Measurements from ENCODE around the gene ACADVL. TPM values are rescaled to one million over a fixed set of nuclear protein-coding genes. Genes with fewer than 3 reads are reported as not detected.

The ACADVL gene
- total RNA-seq, 2 donors from 2014 or later: 651 to 710 TPM

GRCh38 chr17:7251661-7252175, 32.0 kb downstream of the ACADVL start, which contains the start of gene CTDNEP1:
CTDNEP1 (minus strand) TSS chr17:7251734; CDS start chr17:7251296, 438 bp downstream.
- H3K36me3 Mint-ChIP-seq: peaks cover 20% of the 10 kb centered on the region

GRCh38 chr17:7252176-7253043, 32.7 kb downstream of the ACADVL start, which contains the start of gene ELP5:
ELP5 (plus strand) TSS chr17:7252215; CDS start chr17:7252551, 336 bp downstream.
- Mint-ChIP-seq H3K4me3 (peak within 1 kb of the TSS; percentile 94), H3K36me3 (peaks cover 19% of the 10 kb centered on the region), H3K9me3 (no peaks in the 10 kb centered on the region), H3K27me3 (no peaks in the 10 kb centered on the region), H3K27ac (peak within 1 kb of the TSS; percentile 86 to 97), H3K4me1 (ENCODE audit: low read depth in 2 of 2) (peaks cover 41 to 46% of the 10 kb centered on the region in 2 donors)
- peak; percentile 93 for DNase-seq (ENCODE audit: low spot score)
- ATAC-seq: peak; percentile 79 to 80

More at GRCh38 chr17:7251661-7252175, 32.0 kb downstream of the ACADVL start, which contains the start of gene CTDNEP1:
- Mint-ChIP-seq H3K4me1 (ENCODE audit: low read depth in 2 of 2) (peaks cover 41 to 47% of the 10 kb centered on the region in 2 donors), H3K9me3 (no peaks in the 10 kb centered on the region), H3K27ac (peak within 1 kb of the TSS; percentile 86 to 97), H3K27me3 (no peaks in the 10 kb centered on the region), H3K4me3 (peak within 1 kb of the TSS; percentile 94)
- DNase-seq (ENCODE audit: low spot score) (peak; percentile 99), ATAC-seq (peak; percentile 95 to 97)

- DNase-seq (ENCODE audit: low spot score) (no peak), ATAC-seq (no peak)
- Mint-ChIP-seq H3K4me1 (ENCODE audit: low read depth in 2 of 2) (peaks cover 41 to 46% of the 10 kb centered on the region in 2 donors), H3K4me3 (peak overlapping the region; percentile 94), H3K27me3 (no peaks in the 10 kb centered on the region), H3K36me3 (peaks cover 19% of the 10 kb centered on the region), H3K27ac (peak overlapping the region; percentile 86 to 97), H3K9me3 (no peaks in the 10 kb centered on the region)
These were observed 33.3 kb downstream of the ACADVL start for GRCh38 chr17:7253082-7253481.

GRCh38 chr17:7254511-7254910, 34.8 kb downstream of the ACADVL start:
- Mint-ChIP-seq H3K27ac (peak overlapping the region in 1 of 2 donors; percentile 49), H3K4me1 (ENCODE audit: low read depth in 2 of 2) (peaks cover 37 to 38% of the 10 kb centered on the region in 2 donors), H3K27me3 (no peaks in the 10 kb centered on the region), H3K4me3 (no peak overlapping the region), H3K9me3 (no peaks in the 10 kb centered on the region), H3K36me3 (peaks cover 19% of the 10 kb centered on the region)
- DNase-seq (ENCODE audit: low spot score) (no peak), ATAC-seq (no peak)

GRCh38 chr17:7256766-7257456, 37.2 kb downstream of the ACADVL start:
- Mint-ChIP-seq H3K27me3 (no peaks in the 10 kb centered on the region), H3K27ac (no peak overlapping the region), H3K4me3 (no peak overlapping the region), H3K9me3 (no peaks in the 10 kb centered on the region), H3K36me3 (peaks cover 19% of the 10 kb centered on the region), H3K4me1 (ENCODE audit: low read depth in 2 of 2) (peaks cover 23 to 28% of the 10 kb centered on the region in 2 donors)
- no peak for DNase-seq (ENCODE audit: low spot score)
- ATAC-seq: no peak

GRCh38 chr17:7258731-7259554, 39.2 kb downstream of the ACADVL start:
- Mint-ChIP-seq H3K36me3 (peaks cover 12% of the 10 kb centered on the region), H3K4me1 (ENCODE audit: low read depth in 2 of 2) (peaks cover 21 to 24% of the 10 kb centered on the region in 2 donors), H3K27me3 (peaks cover 12 to 14% of the 10 kb centered on the region in 2 donors), H3K4me3 (no peak overlapping the region), H3K9me3 (no peaks in the 10 kb centered on the region), H3K27ac (no peak overlapping the region)
- DNase-seq (ENCODE audit: low spot score) (no peak), ATAC-seq (no peak)

GRCh38 chr17:7259555-7259889, 39.8 kb downstream of the ACADVL start:
- Mint-ChIP-seq H3K36me3 (peaks cover 11% of the 10 kb centered on the region), H3K9me3 (no peaks in the 10 kb centered on the region), H3K4me3 (no peak overlapping the region), H3K27me3 (peaks cover 14 to 18% of the 10 kb centered on the region in 2 donors), H3K27ac (no peak overlapping the region), H3K4me1 (ENCODE audit: low read depth in 2 of 2) (peaks cover 21 to 24% of the 10 kb centered on the region in 2 donors)
- DNase-seq (ENCODE audit: low spot score) (no peak), ATAC-seq (no peak)

- ATAC-seq: no peak
- peaks cover 14 to 18% of the 10 kb centered on the region in 2 donors for H3K27me3 Mint-ChIP-seq
- peaks cover 6% of the 10 kb centered on the region for H3K36me3 Mint-ChIP-seq
- peaks cover 17 to 24% of the 10 kb centered on the region in 2 donors for H3K4me1 Mint-ChIP-seq (ENCODE audit: low read depth in 2 of 2)
- H3K27ac Mint-ChIP-seq: no peak overlapping the region
- no peak for DNase-seq (ENCODE audit: low spot score)
- no peaks in the 10 kb centered on the region for H3K9me3 Mint-ChIP-seq
- H3K4me3 Mint-ChIP-seq: no peak overlapping the region
These were observed 40.4 kb downstream of the ACADVL start for GRCh38 chr17:7260151-7260550.

- Mint-ChIP-seq H3K36me3 (peaks cover 6% of the 10 kb centered on the region), H3K4me1 (ENCODE audit: low read depth in 2 of 2) (peaks cover 17 to 24% of the 10 kb centered on the region in 2 donors), H3K27me3 (peaks cover 14 to 18% of the 10 kb centered on the region in 2 donors), H3K4me3 (peak overlapping the region; percentile 42), H3K27ac (no peak overlapping the region), H3K9me3 (no peaks in the 10 kb centered on the region)
- DNase-seq (ENCODE audit: low spot score) (no peak), ATAC-seq (peak; percentile 76 to 78)
These were observed 41.1 kb downstream of the ACADVL start for GRCh38 chr17:7260651-7261378.

GRCh38 chr17:7261379-7262191, 41.8 kb downstream of the ACADVL start:
- DNase-seq (ENCODE audit: low spot score) (no peak), ATAC-seq (peak; percentile 62 to 70)
- Mint-ChIP-seq H3K9me3 (no peaks in the 10 kb centered on the region), H3K4me1 (ENCODE audit: low read depth in 2 of 2) (peaks cover 17 to 24% of the 10 kb centered on the region in 2 donors), H3K27ac (no peak overlapping the region), H3K4me3 (peak overlapping the region; percentile 49), H3K36me3 (peaks cover 1% of the 10 kb centered on the region), H3K27me3 (peaks cover 17 to 20% of the 10 kb centered on the region in 2 donors)

- no peaks in the 10 kb centered on the region for H3K36me3 Mint-ChIP-seq
- peak within 1 kb of the TSS in 1 of 2 donors; percentile 49 for H3K27ac Mint-ChIP-seq
- peak within 1 kb of the TSS; percentile 67 for H3K4me3 Mint-ChIP-seq
- no peak for ATAC-seq
- no peaks in the 10 kb centered on the region for H3K9me3 Mint-ChIP-seq
- peaks cover 20 to 25% of the 10 kb centered on the region in 2 donors for H3K27me3 Mint-ChIP-seq
- no peak for DNase-seq (ENCODE audit: low spot score)
- H3K4me1 Mint-ChIP-seq (ENCODE audit: low read depth in 2 of 2): peaks cover 17 to 24% of the 10 kb centered on the region in 2 donors
These were observed 42.6 kb downstream of the ACADVL start, which contains the start of gene CLDN7 for GRCh38 chr17:7262192-7262934. CLDN7 (minus strand) TSS chr17:7262478; CDS start chr17:7262043, 435 bp downstream.
